Measurements from ENCODE around the gene C19orf18.
"Not testable (repeated sequence)": the region's sequence is repeated elsewhere in the genome, so short reads cannot be mapped to it uniquely, and the experiment has no call there.

The C19orf18 gene

GRCh38 chr19:57974434-57974833 lies at the start of gene C19orf18:
Gene C19orf18 (minus strand): TSS chr19:57974534. CDS start chr19:57974432, 102 bp downstream.
- Histone ChIP-seq H3K4me3 (ENCODE audit: low read length in 2 of 2) (peak within 1 kb of the TSS in 1 of 2 donors; percentile 15), H3K27me3 (ENCODE audit: control insufficient read depth in 1 of 2, insufficient read depth in 2 of 2, low read length in 2 of 2) (no peaks in the 10 kb centered on the region), H3K4me1 (ENCODE audit: control insufficient read depth, insufficient read depth, low read length) (no peaks in the 10 kb centered on the region), H3K27ac (ENCODE audit: low read length) (no peak within 1 kb of the TSS), H3K36me3 (ENCODE audit: control insufficient read depth in 2 of 2, insufficient read depth in 2 of 2, low read length in 2 of 2) (peaks cover 31 to 34% of the 10 kb centered on the region in 2 donors), H3K9ac (ENCODE audit: low read length in 2 of 2) (no peak within 1 kb of the TSS), H3K9me3 (ENCODE audit: control insufficient read depth in 2 of 2, low read length in 2 of 2) (peaks cover 58 to 77% of the 10 kb centered on the region in 2 donors)

GRCh38 chr19:58022283-58022660 lies 47.9 kb upstream of the C19orf18 start:
- H3K4me1 ChIP-seq (ENCODE audit: control insufficient read depth, insufficient read depth, low read length) = no peaks in the 10 kb centered on the region
- peaks cover 0 to 2% of the 10 kb centered on the region in 2 donors for H3K27me3 ChIP-seq (ENCODE audit: control insufficient read depth in 1 of 2, insufficient read depth in 2 of 2, low read length in 2 of 2)
- H3K9me3 ChIP-seq (ENCODE audit: control insufficient read depth in 2 of 2, low read length in 2 of 2) = no peaks in the 10 kb centered on the region

GRCh38 chr19:58021541-58022282 lies 47.4 kb upstream of the C19orf18 start:
- no peaks in the 10 kb centered on the region for H3K4me1 ChIP-seq (ENCODE audit: control insufficient read depth, insufficient read depth, low read length)
- no peak overlapping the region for H3K4me3 ChIP-seq (ENCODE audit: low read length in 2 of 2)
- peaks cover 0 to 2% of the 10 kb centered on the region in 2 donors for H3K27me3 ChIP-seq (ENCODE audit: control insufficient read depth in 1 of 2, insufficient read depth in 2 of 2, low read length in 2 of 2)
- no peaks in the 10 kb centered on the region for H3K36me3 ChIP-seq (ENCODE audit: control insufficient read depth in 2 of 2, insufficient read depth in 2 of 2, low read length in 2 of 2)
- no peaks in the 10 kb centered on the region for H3K9me3 ChIP-seq (ENCODE audit: control insufficient read depth in 2 of 2, low read length in 2 of 2)
- no peak overlapping the region for H3K27ac ChIP-seq (ENCODE audit: low read length)
- H3K9ac ChIP-seq (ENCODE audit: low read length in 2 of 2) = no peak overlapping the region

More at GRCh38 chr19:58022283-58022660, 47.9 kb upstream of the C19orf18 start:
- Histone ChIP-seq H3K9ac (ENCODE audit: low read length in 2 of 2) (no peak overlapping the region), H3K36me3 (ENCODE audit: control insufficient read depth in 2 of 2, insufficient read depth in 2 of 2, low read length in 2 of 2) (no peaks in the 10 kb centered on the region), H3K27ac (ENCODE audit: low read length) (no peak overlapping the region), H3K4me3 (ENCODE audit: low read length in 2 of 2) (no peak overlapping the region)

GRCh38 chr19:58020129-58020528 lies 45.8 kb upstream of the C19orf18 start:
- Histone ChIP-seq H3K9ac (ENCODE audit: low read length in 2 of 2) (no peak overlapping the region), H3K27me3 (ENCODE audit: control insufficient read depth in 1 of 2, insufficient read depth in 2 of 2, low read length in 2 of 2) (peaks cover 0 to 2% of the 10 kb centered on the region in 2 donors), H3K4me1 (ENCODE audit: control insufficient read depth, insufficient read depth, low read length) (no peaks in the 10 kb centered on the region), H3K36me3 (ENCODE audit: control insufficient read depth in 2 of 2, insufficient read depth in 2 of 2, low read length in 2 of 2) (no peaks in the 10 kb centered on the region), H3K4me3 (ENCODE audit: low read length in 2 of 2) (no peak overlapping the region), H3K27ac (ENCODE audit: low read length) (no peak overlapping the region), H3K9me3 (ENCODE audit: control insufficient read depth in 2 of 2, low read length in 2 of 2) (peaks cover 0 to 3% of the 10 kb centered on the region in 2 donors)

- no peaks in the 10 kb centered on the region for H3K36me3 ChIP-seq (ENCODE audit: control insufficient read depth in 2 of 2, insufficient read depth in 2 of 2, low read length in 2 of 2)
- peaks cover 0 to 10% of the 10 kb centered on the region in 2 donors for H3K9me3 ChIP-seq (ENCODE audit: control insufficient read depth in 2 of 2, low read length in 2 of 2)
- no peak overlapping the region for H3K27ac ChIP-seq (ENCODE audit: low read length)
- H3K9ac ChIP-seq (ENCODE audit: low read length in 2 of 2) = no peak overlapping the region
- peaks cover 11% of the 10 kb centered on the region for H3K4me1 ChIP-seq (ENCODE audit: control insufficient read depth, insufficient read depth, low read length)
- no peak overlapping the region for H3K4me3 ChIP-seq (ENCODE audit: low read length in 2 of 2)
- H3K27me3 ChIP-seq (ENCODE audit: control insufficient read depth in 1 of 2, insufficient read depth in 2 of 2, low read length in 2 of 2) = no peaks in the 10 kb centered on the region
These were observed 39.8 kb upstream of the C19orf18 start for GRCh38 chr19:58014141-58014540.

GRCh38 chr19:58010507-58010906 lies 36.2 kb upstream of the C19orf18 start:
- peaks cover 12% of the 10 kb centered on the region for H3K4me1 ChIP-seq (ENCODE audit: control insufficient read depth, insufficient read depth, low read length)
- no peak overlapping the region for H3K4me3 ChIP-seq (ENCODE audit: low read length in 2 of 2)
- H3K36me3 ChIP-seq (ENCODE audit: control insufficient read depth in 2 of 2, insufficient read depth in 2 of 2, low read length in 2 of 2) = peaks cover 8 to 16% of the 10 kb centered on the region in 2 donors
- no peaks in the 10 kb centered on the region for H3K27me3 ChIP-seq (ENCODE audit: control insufficient read depth in 1 of 2, insufficient read depth in 2 of 2, low read length in 2 of 2)
- no peak overlapping the region for H3K9ac ChIP-seq (ENCODE audit: low read length in 2 of 2)
- no peak overlapping the region for H3K27ac ChIP-seq (ENCODE audit: low read length)
- H3K9me3 ChIP-seq (ENCODE audit: control insufficient read depth in 2 of 2, low read length in 2 of 2) = peaks cover 9 to 25% of the 10 kb centered on the region in 2 donors

- Histone ChIP-seq H3K36me3 (ENCODE audit: control insufficient read depth in 2 of 2, insufficient read depth in 2 of 2, low read length in 2 of 2) (peaks cover 16 to 23% of the 10 kb centered on the region in 2 donors), H3K27me3 (ENCODE audit: control insufficient read depth in 1 of 2, insufficient read depth in 2 of 2, low read length in 2 of 2) (no peaks in the 10 kb centered on the region), H3K27ac (ENCODE audit: low read length) (peak overlapping the region; percentile 58), H3K9ac (ENCODE audit: low read length in 2 of 2) (peak overlapping the region; percentile 60 to 72), H3K4me1 (ENCODE audit: control insufficient read depth, insufficient read depth, low read length) (peaks cover 12% of the 10 kb centered on the region), H3K9me3 (ENCODE audit: control insufficient read depth in 2 of 2, low read length in 2 of 2) (peaks cover 15 to 30% of the 10 kb centered on the region in 2 donors), H3K4me3 (ENCODE audit: low read length in 2 of 2) (peak overlapping the region; percentile 58 to 73)
These were observed 35.5 kb upstream of the C19orf18 start for GRCh38 chr19:58009666-58010301.

- H3K4me1 ChIP-seq (ENCODE audit: control insufficient read depth, insufficient read depth, low read length) = peaks cover 17% of the 10 kb centered on the region
- H3K27ac ChIP-seq (ENCODE audit: low read length) = no peak overlapping the region
- peaks cover 21 to 28% of the 10 kb centered on the region in 2 donors for H3K36me3 ChIP-seq (ENCODE audit: control insufficient read depth in 2 of 2, insufficient read depth in 2 of 2, low read length in 2 of 2)
- H3K4me3 ChIP-seq (ENCODE audit: low read length in 2 of 2) = peak overlapping the region; percentile 13 to 73
- H3K27me3 ChIP-seq (ENCODE audit: control insufficient read depth in 1 of 2, insufficient read depth in 2 of 2, low read length in 2 of 2) = no peaks in the 10 kb centered on the region
- no peak overlapping the region for H3K9ac ChIP-seq (ENCODE audit: low read length in 2 of 2)
- peaks cover 20 to 34% of the 10 kb centered on the region in 2 donors for H3K9me3 ChIP-seq (ENCODE audit: control insufficient read depth in 2 of 2, low read length in 2 of 2)
These were observed 34.9 kb upstream of the C19orf18 start for GRCh38 chr19:58009301-58009665.

- H3K27ac ChIP-seq (ENCODE audit: low read length) = not testable (repeated sequence)
- peaks cover 22 to 28% of the 10 kb centered on the region in 2 donors for H3K36me3 ChIP-seq (ENCODE audit: control insufficient read depth in 2 of 2, insufficient read depth in 2 of 2, low read length in 2 of 2)
These were observed 34.5 kb upstream of the C19orf18 start for GRCh38 chr19:58008877-58009276.

GRCh38 chr19:58007285-58007684 lies 33.0 kb upstream of the C19orf18 start:
- no peak overlapping the region for H3K27ac ChIP-seq (ENCODE audit: low read length)
- H3K4me3 ChIP-seq (ENCODE audit: low read length in 2 of 2) = peak overlapping the region in 1 of 2 donors; percentile 8

More at GRCh38 chr19:58008877-58009276, 34.5 kb upstream of the C19orf18 start:
- H3K27me3 ChIP-seq (ENCODE audit: control insufficient read depth in 1 of 2, insufficient read depth in 2 of 2, low read length in 2 of 2); H3K4me3 ChIP-seq (ENCODE audit: low read length in 2 of 2); H3K9ac ChIP-seq (ENCODE audit: low read length in 2 of 2): not testable (repeated sequence)
- H3K9me3 ChIP-seq (ENCODE audit: control insufficient read depth in 2 of 2, low read length in 2 of 2) = peaks cover 21 to 38% of the 10 kb centered on the region in 2 donors
- H3K4me1 ChIP-seq (ENCODE audit: control insufficient read depth, insufficient read depth, low read length) = peaks cover 21% of the 10 kb centered on the region

More at GRCh38 chr19:58007285-58007684, 33.0 kb upstream of the C19orf18 start:
- no peak overlapping the region for H3K9ac ChIP-seq (ENCODE audit: low read length in 2 of 2)
- peaks cover 22 to 28% of the 10 kb centered on the region in 2 donors for H3K36me3 ChIP-seq (ENCODE audit: control insufficient read depth in 2 of 2, insufficient read depth in 2 of 2, low read length in 2 of 2)
- H3K4me1 ChIP-seq (ENCODE audit: control insufficient read depth, insufficient read depth, low read length) = peaks cover 30% of the 10 kb centered on the region
- H3K27me3 ChIP-seq (ENCODE audit: control insufficient read depth in 1 of 2, insufficient read depth in 2 of 2, low read length in 2 of 2) = no peaks in the 10 kb centered on the region
- H3K9me3 ChIP-seq (ENCODE audit: control insufficient read depth in 2 of 2, low read length in 2 of 2) = peaks cover 21 to 42% of the 10 kb centered on the region in 2 donors
